Stimulated activated CD8-positive, alpha-beta memory T cell treated with anti-CD3 and anti-CD28 coated beads, Interleukin-12 subunit alpha, Interleukin-12 subunit beta, amount 100 ng/mL, for 24 hours (primary cell): ENCODE measurements around the gene AP1S2.
"Not testable (repeated sequence)": the region's sequence is repeated elsewhere in the genome, so short reads cannot be mapped to it uniquely, and the experiment has no call there.

Experiments used
- DNase-seq: peaks from one replicate; pipeline ENCODE4 v3.0.0-alpha.2; 2020; ENCODE audit errors: extremely low read depth

AP1S2 gene

GRCh38 chrX:15855568-15856221, 1.1 kb upstream of the AP1S2 start:
- DNase-seq, result no peak

DNA sequence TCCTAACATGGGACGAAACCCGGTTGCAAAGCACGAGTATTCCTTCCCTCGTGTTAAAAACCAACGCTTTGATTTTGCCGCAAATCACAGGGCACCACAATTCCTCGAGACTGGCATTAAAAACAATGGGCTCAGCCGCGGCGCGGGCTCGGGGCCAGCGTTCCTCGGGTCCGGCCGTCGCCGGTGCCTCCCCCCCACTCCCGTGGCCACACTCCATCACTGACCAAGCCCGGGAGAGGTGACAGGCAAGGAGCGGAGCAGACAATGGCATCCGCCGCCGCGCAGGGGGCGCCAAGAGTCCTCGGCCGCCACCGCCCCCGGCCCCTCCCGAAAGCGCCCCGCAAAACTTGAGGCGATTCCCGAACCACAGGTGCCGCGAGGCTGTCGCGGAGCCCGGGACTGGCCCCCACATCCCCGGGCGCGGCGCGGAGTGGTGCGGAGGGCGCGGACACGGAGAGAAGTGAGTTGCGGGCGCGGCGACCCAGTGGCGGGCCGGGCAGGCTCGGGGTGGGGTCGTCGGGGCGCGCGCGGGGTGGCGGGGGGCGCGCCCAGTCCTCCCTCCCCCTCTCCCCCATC, 445 bp downstream of the AP1S2 start:
- DNase-seq, result no peak

DNA sequence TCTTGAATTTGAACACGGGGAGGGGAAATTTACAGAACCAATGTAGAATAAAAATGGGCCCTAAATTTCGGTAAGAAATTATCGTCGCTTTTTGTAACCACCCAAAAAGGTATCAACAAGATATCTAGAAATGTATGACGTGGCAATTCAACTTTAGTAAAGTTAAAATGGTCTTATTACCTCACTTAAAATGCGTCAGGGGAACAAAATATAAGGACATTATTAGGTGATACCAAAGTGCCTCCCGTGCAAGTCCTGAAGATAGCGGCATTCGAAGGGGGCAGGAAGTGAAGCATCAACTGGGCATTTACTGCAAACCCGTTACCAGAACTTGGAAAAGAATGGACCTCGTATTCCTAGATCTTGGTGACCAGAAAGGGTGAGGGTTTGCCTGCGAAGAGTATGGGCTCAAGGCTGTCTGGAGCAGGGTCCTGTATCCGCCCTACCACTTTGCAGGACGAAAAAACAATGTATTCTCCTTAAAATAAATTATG, 980 bp downstream of the AP1S2 start:
- DNase-seq, result no peak

DNA sequence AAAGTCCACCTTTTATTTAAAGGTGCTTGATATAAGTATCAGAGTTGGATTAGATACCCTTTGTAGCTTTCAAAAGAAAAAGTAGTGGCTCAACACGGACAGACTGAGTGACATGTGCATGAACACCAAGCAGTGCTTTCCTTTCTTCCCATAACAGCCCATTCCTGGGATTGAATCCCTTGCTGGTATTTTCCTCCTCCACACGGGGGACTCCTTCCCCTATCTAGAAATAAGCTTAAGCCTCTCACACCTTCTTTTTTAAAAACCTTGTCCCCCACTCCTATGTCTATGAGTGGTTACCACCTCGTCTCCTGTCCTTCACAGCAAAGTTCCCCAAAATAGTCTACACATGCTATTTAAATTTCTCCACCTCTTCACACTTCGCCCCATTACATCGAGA, 5.1 kb downstream of the AP1S2 start:
- no peak for DNase-seq

GRCh38 chrX:15848576-15848975, 6.0 kb downstream of the AP1S2 start:
- no peak for DNase-seq

GRCh38 chrX:15843960-15844359, 10.7 kb downstream of the AP1S2 start:
- no peak for DNase-seq

GRCh38 chrX:15841853-15842516, 12.6 kb downstream of the AP1S2 start:
- no peak for DNase-seq

DNA sequence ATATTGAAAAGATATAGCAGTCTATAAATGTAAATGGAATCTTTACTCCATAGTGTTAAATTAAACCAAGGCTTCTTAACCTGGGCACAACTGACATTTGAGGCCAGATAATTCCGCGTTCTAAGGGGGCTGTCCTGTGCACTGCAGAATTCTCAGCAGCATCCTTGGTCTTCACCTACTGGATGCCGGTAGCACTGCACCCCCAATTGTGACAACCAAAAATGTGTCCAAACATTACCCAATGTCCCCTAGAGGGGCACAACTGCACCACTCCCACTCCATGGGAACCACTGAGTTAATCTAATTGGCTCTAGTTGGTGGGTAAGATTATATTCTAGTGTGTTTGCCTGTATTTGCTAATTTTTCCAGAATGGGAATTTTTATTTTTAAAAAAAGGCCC, 16.6 kb downstream of the AP1S2 start:
- no peak for DNase-seq

DNA sequence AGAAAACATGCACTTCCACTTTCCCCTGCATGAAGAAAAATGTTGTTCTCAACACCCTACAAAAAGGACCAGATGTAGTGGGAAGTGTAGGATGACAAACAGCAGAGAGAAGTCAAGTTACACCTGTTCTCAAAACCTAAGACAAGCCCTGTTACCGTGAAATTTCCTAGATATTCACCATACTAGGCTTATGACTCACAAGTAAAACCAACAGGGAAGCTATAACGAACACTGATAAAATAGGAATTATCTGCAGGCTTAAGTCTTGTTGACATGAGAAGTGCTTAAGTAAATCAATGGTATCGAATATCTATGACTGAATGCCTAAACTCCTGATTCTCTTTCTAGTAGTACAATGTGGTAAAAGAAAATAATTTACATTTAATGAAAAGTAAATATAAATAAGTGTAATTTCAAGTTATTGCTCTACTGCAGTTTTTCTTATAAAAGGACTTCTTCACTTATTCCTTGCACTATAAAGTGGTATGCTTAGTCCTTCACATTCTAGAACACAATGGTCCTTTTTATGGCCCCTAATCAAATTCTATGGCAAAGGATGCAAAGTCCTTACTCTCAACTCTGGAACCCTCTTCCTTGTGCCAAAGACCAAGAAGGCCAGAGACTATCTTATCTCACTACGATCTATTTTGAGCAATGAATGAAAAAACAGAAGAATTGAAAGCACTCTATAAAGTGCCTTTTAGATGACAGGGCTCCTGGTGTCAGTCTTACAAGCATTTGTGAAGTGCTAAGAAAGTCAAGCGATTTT, 19.6 kb downstream of the AP1S2 start:
- DNase-seq, result no peak

DNA sequence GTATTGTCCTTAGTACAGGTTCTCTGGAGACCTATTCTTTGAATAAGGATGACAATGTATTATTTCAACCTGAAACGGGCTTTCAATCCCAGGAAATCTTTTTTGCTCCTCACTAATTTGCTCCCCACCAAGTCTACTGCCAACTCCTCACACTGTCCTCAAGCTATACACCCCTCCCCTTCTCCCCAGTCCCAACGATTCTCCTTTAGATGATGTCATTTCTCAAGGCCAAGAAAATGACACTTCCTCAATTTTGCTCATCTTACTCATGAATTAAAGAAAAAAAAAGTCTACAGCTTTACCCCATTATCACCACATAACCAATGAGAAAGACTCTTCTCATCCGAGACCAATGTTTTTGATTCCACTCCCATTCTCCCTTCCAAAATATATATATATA, 20.6 kb downstream of the AP1S2 start:
- no peak for DNase-seq

DNA sequence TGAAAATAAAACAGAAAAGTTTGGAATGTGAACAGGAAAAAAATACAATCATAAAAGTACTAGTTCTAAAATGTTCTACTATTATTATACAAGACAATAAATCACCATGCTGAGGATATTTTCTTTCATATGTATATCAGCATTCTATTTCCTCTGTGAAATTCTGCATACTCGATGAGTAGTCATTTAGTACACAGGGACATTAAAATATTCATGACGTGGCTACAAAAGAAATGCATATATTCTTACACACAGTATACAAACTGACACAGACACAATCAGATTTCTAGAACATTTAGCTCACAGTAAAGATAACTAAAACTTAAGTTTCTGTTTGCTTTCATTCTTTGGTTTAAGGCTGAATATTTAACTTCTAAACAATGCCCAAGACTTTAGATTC, 23.3 kb downstream of the AP1S2 start:
- not testable (repeated sequence) for DNase-seq

DNA sequence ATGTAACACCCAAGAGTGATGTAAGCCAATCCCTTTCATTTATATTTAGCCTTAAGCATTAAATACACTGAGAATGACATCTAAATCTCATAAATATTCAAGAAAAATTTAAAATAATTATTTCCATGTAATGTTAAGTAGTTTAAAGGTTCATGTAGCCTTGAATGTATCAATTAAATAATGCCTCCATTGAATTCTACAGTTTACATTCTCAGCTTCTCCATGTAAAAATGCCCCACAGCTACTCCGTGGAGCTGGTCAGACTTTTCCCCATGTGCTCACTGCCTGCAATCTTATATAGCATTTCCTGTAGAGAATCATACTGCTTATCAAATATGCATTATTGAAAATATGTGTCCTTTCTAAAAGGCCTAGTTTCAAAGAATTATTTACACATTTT, 25.4 kb downstream of the AP1S2 start:
- DNase-seq, result no peak

DNA sequence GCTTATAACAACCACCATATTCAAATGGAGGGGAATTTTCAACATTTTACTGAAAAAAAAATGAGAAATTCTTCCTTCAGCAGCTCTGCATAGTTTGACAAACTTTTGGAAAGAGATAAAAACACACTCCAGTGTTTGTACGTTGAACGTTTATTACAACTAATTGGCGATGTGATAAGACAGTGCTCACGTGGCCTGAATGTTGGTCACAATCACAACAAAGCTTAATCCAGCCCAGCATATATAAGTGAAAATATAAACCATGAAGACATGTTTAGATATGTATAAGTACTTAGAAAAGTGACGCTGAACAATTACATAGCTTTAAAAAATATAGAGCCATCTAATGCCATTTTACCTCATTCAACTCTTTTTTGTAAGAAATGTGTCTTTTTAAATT, 28.7 kb downstream of the AP1S2 start:
- DNase-seq, result no peak

DNA sequence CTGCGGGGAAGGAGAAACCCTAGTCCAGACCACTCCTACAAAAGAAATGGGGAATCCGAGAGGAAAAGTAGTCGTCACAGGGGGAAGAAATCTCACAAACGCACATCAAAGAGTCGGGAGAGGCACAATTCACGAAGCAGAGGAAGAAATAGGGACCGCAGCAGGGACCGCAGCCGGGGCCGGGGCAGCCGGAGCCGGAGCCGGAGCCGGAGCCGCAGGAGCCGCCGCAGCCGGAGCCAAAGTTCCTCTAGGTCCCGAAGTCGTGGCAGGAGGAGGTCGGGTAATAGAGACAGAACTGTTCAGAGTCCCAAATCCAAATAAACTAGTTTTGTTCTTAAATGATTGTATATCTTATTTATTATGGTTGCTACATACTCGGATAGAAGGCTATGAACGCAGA, 31.7 kb downstream of the AP1S2 start:
- no peak for DNase-seq

DNA sequence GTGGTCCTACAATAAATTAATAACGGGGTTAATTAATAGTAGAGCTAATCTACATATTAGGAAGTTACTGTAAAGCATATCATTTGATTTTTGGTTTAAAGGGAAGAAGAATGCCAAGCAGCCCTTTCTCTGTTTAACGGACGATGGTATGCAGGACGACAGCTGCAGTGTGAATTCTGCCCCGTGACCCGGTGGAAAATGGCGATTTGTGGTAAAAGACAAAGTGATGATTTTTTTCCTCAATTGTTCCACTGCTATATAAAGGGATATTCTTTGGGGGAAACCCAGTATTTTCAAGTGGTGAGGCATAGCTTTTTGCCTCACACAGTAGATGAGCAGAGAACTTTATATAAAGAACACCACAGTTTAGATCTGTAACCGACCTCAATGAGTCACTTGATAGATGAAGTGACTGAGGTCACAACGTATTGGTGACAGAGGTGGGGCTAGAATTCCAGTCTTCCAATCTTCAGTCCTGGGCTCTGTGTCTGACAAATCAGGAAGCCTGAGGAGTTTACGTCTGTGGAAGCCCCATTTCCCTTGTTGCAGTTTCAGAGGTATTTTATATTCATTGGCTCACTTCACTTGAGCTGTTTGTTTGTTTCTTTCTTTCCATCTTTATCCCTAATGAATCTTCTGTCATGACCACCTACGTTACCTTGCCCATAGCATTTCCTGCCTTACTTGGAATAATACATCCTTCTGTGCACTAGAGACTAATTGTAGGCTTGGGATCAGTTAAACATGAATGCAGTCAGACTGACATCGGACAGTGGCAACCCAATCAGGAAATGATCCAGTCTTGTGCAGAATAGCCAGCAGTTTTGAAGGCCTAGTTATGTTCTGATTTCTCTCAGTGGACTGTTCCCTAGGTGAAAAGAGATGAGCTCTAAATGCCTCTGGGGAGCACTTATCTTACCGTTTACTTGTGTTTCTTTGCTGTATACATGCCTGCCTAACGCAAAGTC, 34.2 kb downstream of the AP1S2 start:
- DNase-seq, result no peak

DNA sequence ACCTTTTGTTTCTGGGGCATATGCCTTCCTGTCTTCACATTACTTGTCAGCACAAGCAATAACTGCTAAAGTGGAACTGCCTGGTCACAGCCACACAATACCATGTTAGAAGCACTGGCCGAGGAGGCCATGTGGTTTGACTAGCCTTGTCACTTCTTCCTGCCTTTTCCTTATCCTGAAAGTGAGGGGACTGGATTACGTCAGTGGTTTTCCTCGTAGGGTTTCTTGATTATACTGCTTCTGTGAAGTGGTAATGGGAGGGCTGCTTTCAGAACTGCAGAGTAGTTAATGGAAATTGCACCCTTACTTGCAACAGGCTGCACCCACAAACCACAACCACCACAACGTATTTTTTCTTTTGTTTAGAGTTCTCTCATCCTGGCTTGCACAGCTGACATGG, 37.7 kb downstream of the AP1S2 start:
- DNase-seq, result no peak

GRCh38 chrX:15816438-15816809, 38.2 kb downstream of the AP1S2 start:
- DNase-seq, result no peak

DNA sequence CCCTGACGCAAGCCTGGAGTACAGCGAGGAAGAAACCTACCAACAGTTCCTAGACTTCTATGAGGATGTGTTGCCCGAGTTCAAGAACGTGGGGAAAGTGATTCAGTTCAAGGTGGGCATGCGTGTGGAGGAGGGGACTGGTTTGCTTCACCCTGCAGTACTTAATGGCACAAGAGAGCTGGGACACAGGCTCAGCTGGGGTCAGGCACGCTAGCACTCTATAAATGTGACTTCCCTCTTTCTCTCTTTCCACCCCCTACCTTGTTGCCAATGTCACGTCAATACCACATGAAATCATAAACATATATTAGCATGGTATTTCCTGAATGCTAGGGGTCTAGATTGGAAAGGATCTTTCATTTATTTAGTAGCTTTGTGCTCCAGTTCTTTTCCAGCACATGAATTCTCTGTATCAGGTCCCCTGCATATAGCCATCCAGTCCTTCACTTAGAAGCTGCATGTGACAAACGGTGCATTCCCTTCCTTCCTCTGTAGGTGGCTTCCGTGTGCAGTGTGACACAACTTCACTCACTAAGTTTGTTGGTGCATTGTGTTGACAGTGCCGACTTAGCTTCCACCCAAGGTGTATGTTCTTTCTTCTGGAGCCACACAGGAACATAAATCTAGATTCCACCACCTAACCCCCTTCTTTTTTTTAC, 38.7 kb downstream of the AP1S2 start:
- no peak for DNase-seq

DNA sequence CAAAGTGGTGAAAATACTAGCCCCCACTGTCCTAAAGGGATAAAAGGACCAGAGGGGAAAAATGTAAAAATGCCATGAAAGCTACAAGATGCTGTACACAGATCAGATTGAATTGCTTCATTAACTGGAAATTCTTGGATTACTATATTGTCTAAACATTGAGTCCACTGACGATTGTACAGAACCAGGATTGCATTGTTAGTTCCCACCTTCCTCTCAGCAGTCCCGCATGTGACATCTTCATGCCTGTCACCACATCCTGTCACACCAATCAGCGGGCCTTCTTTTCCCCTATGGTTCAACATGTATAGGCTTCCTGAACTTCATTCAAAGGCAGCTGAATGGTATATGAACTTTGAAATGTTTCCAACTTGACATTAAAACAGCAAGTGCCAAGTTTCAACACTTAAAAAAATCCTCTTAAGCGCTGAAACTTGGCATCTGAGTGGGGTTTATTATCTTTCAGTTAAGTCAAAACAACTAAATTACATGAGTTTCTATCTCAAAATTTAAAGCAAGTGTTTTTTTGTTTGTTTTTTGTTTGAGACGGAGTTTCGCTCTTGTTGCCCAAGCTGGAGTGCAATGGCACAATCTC, 39.7 kb downstream of the AP1S2 start:
- DNase-seq, result no peak

GRCh38 chrX:15813416-15813815, 41.2 kb downstream of the AP1S2 start:
- no peak for DNase-seq
